Measurements from ENCODE around the gene COL20A1.

GRCh38 chr20:63273059-63273579 lies 19.9 kb upstream of the COL20A1 start:
- TF ChIP-seq REST (IDR thresholded peaks at IDR 0.05; ENCODE audit: insufficient read depth in 1 of 2, low read depth in 2 of 2, low read length in 2 of 2) (no peak), TAF1 (IDR thresholded peaks at IDR 0.05; ENCODE audit: borderline replicate concordance, insufficient read depth, low read length) (no peak)

Data from PFSK-1 (cell line).